ENCODE results near the gene GJA9. TPM values are rescaled to one million over a fixed set of nuclear protein-coding genes. Genes with fewer than 3 reads are reported as not detected.
"Not testable (repeated sequence)": the region's sequence is repeated elsewhere in the genome, so short reads cannot be mapped to it uniquely, and the experiment has no call there.

Gene GJA9
- total and polyA plus RNA-seq, 5 donors from 2014 or later = not detected

GRCh38 chr1:38859561-38860453 lies 21.6 kb downstream of the GJA9 start, which contains the start of gene RRAGC:
TSS of gene RRAGC (minus strand) at chr1:38859772. CDS start at chr1:38859646, 126 bp downstream.
- peak within 1 kb of the TSS; percentile 94 to 95 (median 94) for H3K27ac Mint-ChIP-seq
- DNase-seq (peak; percentile 97 to 99 (median 98)), ATAC-seq (ENCODE audit: low read depth in 2 of 2) (peak; percentile 99)
- no peaks in the 10 kb centered on the region for H3K27me3 Mint-ChIP-seq
- peaks cover 25 to 82% (median 54%) of the 10 kb centered on the region in 4 donors for H3K4me1 Mint-ChIP-seq
- H3K4me3 Mint-ChIP-seq = peak within 1 kb of the TSS; percentile 90 to 100 (median 94)
- H3K9me3 ChIP-seq (ENCODE audit: control insufficient read depth in 2 of 2, low read length in 2 of 2) = no peaks in the 10 kb centered on the region
- H3K36me3 Mint-ChIP-seq = peaks cover 9% of the 10 kb centered on the region
- peaks cover 26% of the 10 kb centered on the region for H3K36me3 ChIP-seq (ENCODE audit: control insufficient read depth, insufficient read depth, low read length)
- H3K4me1 ChIP-seq (ENCODE audit: control insufficient read depth, insufficient read depth, low read length, poor library complexity, severe bottlenecking) = peaks cover 41% of the 10 kb centered on the region
- H3K27ac ChIP-seq (ENCODE audit: insufficient read depth, low read length, poor library complexity, severe bottlenecking) = peak within 1 kb of the TSS; percentile 73
- no peaks in the 10 kb centered on the region for H3K9me3 Mint-ChIP-seq
- peak within 1 kb of the TSS; percentile 96 for H3K4me3 ChIP-seq (ENCODE audit: low read depth, low read length)
- H3K27me3 ChIP-seq (ENCODE audit: control insufficient read depth, insufficient read depth, low read length) = no peaks in the 10 kb centered on the region

DNA sequence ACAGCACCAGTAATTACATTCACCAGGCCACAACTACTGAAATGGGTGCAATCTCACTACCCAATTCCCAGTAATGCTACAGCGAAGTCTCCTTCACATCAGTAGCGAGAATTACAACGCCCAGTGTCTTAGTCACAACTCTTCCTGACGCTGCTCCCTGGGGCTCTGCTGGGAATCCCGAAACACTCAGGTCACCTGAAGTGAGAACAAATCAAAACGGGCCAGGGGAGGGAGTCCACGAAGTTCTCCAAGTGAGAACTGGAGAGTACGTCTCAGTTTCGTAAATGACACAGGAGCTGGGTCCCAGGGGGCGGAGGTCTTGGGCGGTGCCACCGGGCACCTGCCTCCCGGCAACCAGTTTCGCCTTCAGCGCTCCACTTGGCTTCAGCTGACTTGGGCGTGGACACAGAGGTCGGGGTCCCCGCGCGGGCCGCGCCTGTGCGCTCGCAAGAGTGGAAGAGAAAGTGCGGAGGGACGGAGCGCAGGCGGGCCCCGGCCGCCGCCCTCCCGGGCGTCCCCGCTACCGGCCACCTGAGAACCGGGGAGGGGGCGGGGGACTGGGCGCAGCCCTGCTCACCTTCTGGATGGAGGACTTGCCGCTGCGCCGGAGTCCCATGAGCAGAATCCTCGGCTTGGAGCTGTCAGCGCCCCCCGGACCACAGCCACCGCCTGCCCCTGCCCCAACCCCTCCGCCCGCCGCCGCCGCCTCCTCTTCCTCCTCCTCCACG lies 22.4 kb downstream of the GJA9 start:
- Mint-ChIP-seq H3K4me3 (peak overlapping the region; percentile 90 to 100 (median 94)), H3K9me3 (no peaks in the 10 kb centered on the region), H3K27me3 (no peaks in the 10 kb centered on the region), H3K4me1 (peaks cover 19 to 78% (median 52%) of the 10 kb centered on the region in 4 donors), H3K27ac (peak overlapping the region in 2 of 3 donors; percentile 86 to 89), H3K36me3 (peaks cover 13% of the 10 kb centered on the region)
- ATAC-seq (ENCODE audit: low read depth in 2 of 2) (peak in 1 of 2 donors; percentile 5), DNase-seq (peak in 1 of 3 donors; percentile 61)
- H3K27ac ChIP-seq (ENCODE audit: insufficient read depth, low read length, poor library complexity, severe bottlenecking) = peak overlapping the region; percentile 73
- peaks cover 28% of the 10 kb centered on the region for H3K36me3 ChIP-seq (ENCODE audit: control insufficient read depth, insufficient read depth, low read length)
- H3K9me3 ChIP-seq (ENCODE audit: control insufficient read depth in 2 of 2, low read length in 2 of 2) = no peaks in the 10 kb centered on the region
- H3K4me3 ChIP-seq (ENCODE audit: low read depth, low read length) = peak overlapping the region; percentile 90
- H3K27me3 ChIP-seq (ENCODE audit: control insufficient read depth, insufficient read depth, low read length) = no peaks in the 10 kb centered on the region
- peaks cover 41% of the 10 kb centered on the region for H3K4me1 ChIP-seq (ENCODE audit: control insufficient read depth, insufficient read depth, low read length, poor library complexity, severe bottlenecking)

- no peak for ATAC-seq (ENCODE audit: low read depth in 2 of 2)
- H3K4me1 Mint-ChIP-seq = peaks cover 14 to 52% (median 41%) of the 10 kb centered on the region in 4 donors
- peaks cover 15% of the 10 kb centered on the region for H3K4me1 ChIP-seq (ENCODE audit: control insufficient read depth, insufficient read depth, low read length, poor library complexity, severe bottlenecking)
- no peak overlapping the region for H3K27ac ChIP-seq (ENCODE audit: insufficient read depth, low read length, poor library complexity, severe bottlenecking)
- H3K36me3 Mint-ChIP-seq = peaks cover 23% of the 10 kb centered on the region
- peak overlapping the region in 1 of 4 donors; percentile 65 for H3K4me3 Mint-ChIP-seq
- H3K4me3 ChIP-seq (ENCODE audit: low read depth, low read length) = peak overlapping the region; percentile 29
- peaks cover 58% of the 10 kb centered on the region for H3K36me3 ChIP-seq (ENCODE audit: control insufficient read depth, insufficient read depth, low read length)
- H3K9me3 Mint-ChIP-seq = no peaks in the 10 kb centered on the region
- H3K9me3 ChIP-seq (ENCODE audit: control insufficient read depth in 2 of 2, low read length in 2 of 2) = no peaks in the 10 kb centered on the region
- no peaks in the 10 kb centered on the region for H3K27me3 Mint-ChIP-seq
- no peaks in the 10 kb centered on the region for H3K27me3 ChIP-seq (ENCODE audit: control insufficient read depth, insufficient read depth, low read length)
- DNase-seq = peak in 1 of 3 donors; percentile 32
- H3K27ac Mint-ChIP-seq = peak overlapping the region; percentile 18 to 76 (median 59)
These were observed 28.6 kb downstream of the GJA9 start for GRCh38 chr1:38852780-38853179.

DNA sequence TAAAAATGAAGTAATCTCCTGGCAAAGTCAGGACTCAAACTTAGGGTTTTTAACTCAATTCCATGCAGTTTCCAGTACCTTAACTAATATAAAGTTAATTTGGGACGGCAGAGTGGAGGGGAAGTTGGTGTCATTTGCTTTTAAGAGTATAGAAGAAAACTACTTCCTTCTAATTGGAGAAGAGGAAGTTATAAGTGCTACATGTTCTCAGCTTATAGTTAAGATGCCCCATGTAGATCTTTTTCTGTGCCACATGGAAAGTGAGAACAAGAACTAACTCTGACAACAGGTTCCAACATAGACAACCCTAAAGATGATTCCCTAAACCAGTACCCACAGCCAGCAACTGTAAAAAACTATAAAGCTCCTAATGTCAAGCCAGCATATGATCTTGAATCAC lies 33.3 kb downstream of the GJA9 start:
- ATAC-seq (ENCODE audit: low read depth in 2 of 2) = no peak

GRCh38 chr1:38846210-38846609 lies 35.2 kb downstream of the GJA9 start:
- Mint-ChIP-seq H3K27me3 (no peaks in the 10 kb centered on the region), H3K4me3 (no peak overlapping the region), H3K36me3 (peaks cover 45% of the 10 kb centered on the region), H3K9me3 (no peaks in the 10 kb centered on the region), H3K27ac (peak overlapping the region in 1 of 3 donors; percentile 55), H3K4me1 (peaks cover 12 to 23% (median 18%) of the 10 kb centered on the region in 4 donors)
- no peaks in the 10 kb centered on the region for H3K9me3 ChIP-seq (ENCODE audit: control insufficient read depth in 2 of 2, low read length in 2 of 2)
- no peak overlapping the region for H3K27ac ChIP-seq (ENCODE audit: insufficient read depth, low read length, poor library complexity, severe bottlenecking)
- no peaks in the 10 kb centered on the region for H3K27me3 ChIP-seq (ENCODE audit: control insufficient read depth, insufficient read depth, low read length)
- peaks cover 61% of the 10 kb centered on the region for H3K36me3 ChIP-seq (ENCODE audit: control insufficient read depth, insufficient read depth, low read length)
- ATAC-seq (ENCODE audit: low read depth in 2 of 2) (no peak), DNase-seq (no peak)
- H3K4me1 ChIP-seq (ENCODE audit: control insufficient read depth, insufficient read depth, low read length, poor library complexity, severe bottlenecking) = no peaks in the 10 kb centered on the region
- no peak overlapping the region for H3K4me3 ChIP-seq (ENCODE audit: low read depth, low read length)

More for the DNA sequence above, 33.3 kb downstream of the GJA9 start:
- H3K27ac ChIP-seq (ENCODE audit: insufficient read depth, low read length, poor library complexity, severe bottlenecking) = no peak overlapping the region
- no peaks in the 10 kb centered on the region for H3K27me3 Mint-ChIP-seq
- no peak for DNase-seq
- peaks cover 21 to 28% (median 26%) of the 10 kb centered on the region in 4 donors for H3K4me1 Mint-ChIP-seq
- no peaks in the 10 kb centered on the region for H3K4me1 ChIP-seq (ENCODE audit: control insufficient read depth, insufficient read depth, low read length, poor library complexity, severe bottlenecking)
- peak overlapping the region in 1 of 3 donors; percentile 21 for H3K27ac Mint-ChIP-seq
- peaks cover 62% of the 10 kb centered on the region for H3K36me3 ChIP-seq (ENCODE audit: control insufficient read depth, insufficient read depth, low read length)
- H3K4me3 ChIP-seq (ENCODE audit: low read depth, low read length) = no peak overlapping the region
- no peaks in the 10 kb centered on the region for H3K27me3 ChIP-seq (ENCODE audit: control insufficient read depth, insufficient read depth, low read length)
- no peaks in the 10 kb centered on the region for H3K9me3 ChIP-seq (ENCODE audit: control insufficient read depth in 2 of 2, low read length in 2 of 2)
- H3K9me3 Mint-ChIP-seq = no peaks in the 10 kb centered on the region
- no peak overlapping the region for H3K4me3 Mint-ChIP-seq
- H3K36me3 Mint-ChIP-seq = peaks cover 36% of the 10 kb centered on the region

GRCh38 chr1:38845088-38845487 lies 36.3 kb downstream of the GJA9 start:
- H3K27me3 Mint-ChIP-seq; H3K9me3 ChIP-seq (ENCODE audit: control insufficient read depth in 2 of 2, low read length in 2 of 2); DNase-seq; H3K4me3 Mint-ChIP-seq; ATAC-seq (ENCODE audit: low read depth in 2 of 2); H3K9me3 Mint-ChIP-seq; H3K27me3 ChIP-seq (ENCODE audit: control insufficient read depth, insufficient read depth, low read length); H3K27ac ChIP-seq (ENCODE audit: insufficient read depth, low read length, poor library complexity, severe bottlenecking); H3K27ac Mint-ChIP-seq; H3K4me1 ChIP-seq (ENCODE audit: control insufficient read depth, insufficient read depth, low read length, poor library complexity, severe bottlenecking); H3K4me3 ChIP-seq (ENCODE audit: low read depth, low read length): not testable (repeated sequence)
- H3K36me3 Mint-ChIP-seq = peaks cover 44% of the 10 kb centered on the region
- H3K4me1 Mint-ChIP-seq = peaks cover 10 to 26% (median 23%) of the 10 kb centered on the region in 4 donors
- H3K36me3 ChIP-seq (ENCODE audit: control insufficient read depth, insufficient read depth, low read length) = peaks cover 62% of the 10 kb centered on the region

GRCh38 chr1:38840281-38840680 lies 41.1 kb downstream of the GJA9 start:
- peaks cover 62% of the 10 kb centered on the region for H3K36me3 ChIP-seq (ENCODE audit: control insufficient read depth, insufficient read depth, low read length)
- no peaks in the 10 kb centered on the region for H3K27me3 Mint-ChIP-seq
- no peak overlapping the region for H3K4me3 Mint-ChIP-seq
- ATAC-seq (ENCODE audit: low read depth in 2 of 2) (no peak), DNase-seq (no peak)
- no peaks in the 10 kb centered on the region for H3K27me3 ChIP-seq (ENCODE audit: control insufficient read depth, insufficient read depth, low read length)
- H3K27ac Mint-ChIP-seq = peak overlapping the region in 2 of 3 donors; percentile 2 to 65
- H3K9me3 ChIP-seq (ENCODE audit: control insufficient read depth in 2 of 2, low read length in 2 of 2) = no peaks in the 10 kb centered on the region
- H3K36me3 Mint-ChIP-seq = peaks cover 43% of the 10 kb centered on the region
- no peaks in the 10 kb centered on the region for H3K4me1 ChIP-seq (ENCODE audit: control insufficient read depth, insufficient read depth, low read length, poor library complexity, severe bottlenecking)
- H3K27ac ChIP-seq (ENCODE audit: insufficient read depth, low read length, poor library complexity, severe bottlenecking) = no peak overlapping the region
- no peaks in the 10 kb centered on the region for H3K9me3 Mint-ChIP-seq
- H3K4me1 Mint-ChIP-seq = peaks cover 0 to 20% (median 18%) of the 10 kb centered on the region in 4 donors
- H3K4me3 ChIP-seq (ENCODE audit: low read depth, low read length) = no peak overlapping the region
